Activated T-cell treated with anti-CD3 and anti-CD28 coated beads for 24 hours (primary cell): ENCODE results near the gene CEACAM7.

Source experiments
- DNase-seq: peaks from one replicate; pipeline ENCODE4 v3.0.0-alpha.2; 2020; ENCODE audit warnings: low read depth

Gene CEACAM7

GRCh38 chr19:41700381-41701195 lies 12.5 kb upstream of the CEACAM7 start:
- no peak for DNase-seq

GRCh38 chr19:41699968-41700323 lies 11.9 kb upstream of the CEACAM7 start:
- no peak for DNase-seq

- DNase-seq = no peak
Measured at GRCh38 chr19:41699231-41699967, 11.3 kb upstream of the CEACAM7 start.

- DNase-seq = no peak
Measured at GRCh38 chr19:41698746-41699230, 10.7 kb upstream of the CEACAM7 start.

- no peak for DNase-seq
Measured at GRCh38 chr19:41697198-41697855, 9.3 kb upstream of the CEACAM7 start.

GRCh38 chr19:41696402-41697197 lies 8.5 kb upstream of the CEACAM7 start:
- no peak for DNase-seq

GRCh38 chr19:41695745-41696144 lies 7.7 kb upstream of the CEACAM7 start:
- no peak for DNase-seq

GRCh38 chr19:41694831-41695635 lies 7.0 kb upstream of the CEACAM7 start:
- DNase-seq = no peak

- DNase-seq = no peak
Measured at GRCh38 chr19:41694196-41694595, 6.1 kb upstream of the CEACAM7 start.

- DNase-seq = no peak
Measured at GRCh38 chr19:41691268-41691970, 3.3 kb upstream of the CEACAM7 start.

- DNase-seq = no peak
Measured at GRCh38 chr19:41690801-41691065, 2.7 kb upstream of the CEACAM7 start.

GRCh38 chr19:41689993-41690800 lies 2.1 kb upstream of the CEACAM7 start:
- no peak for DNase-seq

GRCh38 chr19:41688687-41689086 lies 617 bp upstream of the CEACAM7 start:
- DNase-seq = no peak

GRCh38 chr19:41687419-41687818 lies 651 bp downstream of the CEACAM7 start:
- DNase-seq = no peak

- no peak for DNase-seq
Measured at GRCh38 chr19:41682437-41682836, 5.6 kb downstream of the CEACAM7 start.

- DNase-seq = no peak
Measured at GRCh38 chr19:41671486-41671885, 16.6 kb downstream of the CEACAM7 start.

- no peak for DNase-seq
Measured at GRCh38 chr19:41670755-41671154, 17.3 kb downstream of the CEACAM7 start.

GRCh38 chr19:41668315-41668714 lies 19.8 kb downstream of the CEACAM7 start:
- no peak for DNase-seq

- DNase-seq = no peak
Measured at GRCh38 chr19:41666075-41666474, 22.0 kb downstream of the CEACAM7 start.

GRCh38 chr19:41657157-41657556 lies 30.9 kb downstream of the CEACAM7 start:
- DNase-seq = no peak
